ENCODE measurements around the gene GLYATL2.

The GLYATL2 gene

DNA sequence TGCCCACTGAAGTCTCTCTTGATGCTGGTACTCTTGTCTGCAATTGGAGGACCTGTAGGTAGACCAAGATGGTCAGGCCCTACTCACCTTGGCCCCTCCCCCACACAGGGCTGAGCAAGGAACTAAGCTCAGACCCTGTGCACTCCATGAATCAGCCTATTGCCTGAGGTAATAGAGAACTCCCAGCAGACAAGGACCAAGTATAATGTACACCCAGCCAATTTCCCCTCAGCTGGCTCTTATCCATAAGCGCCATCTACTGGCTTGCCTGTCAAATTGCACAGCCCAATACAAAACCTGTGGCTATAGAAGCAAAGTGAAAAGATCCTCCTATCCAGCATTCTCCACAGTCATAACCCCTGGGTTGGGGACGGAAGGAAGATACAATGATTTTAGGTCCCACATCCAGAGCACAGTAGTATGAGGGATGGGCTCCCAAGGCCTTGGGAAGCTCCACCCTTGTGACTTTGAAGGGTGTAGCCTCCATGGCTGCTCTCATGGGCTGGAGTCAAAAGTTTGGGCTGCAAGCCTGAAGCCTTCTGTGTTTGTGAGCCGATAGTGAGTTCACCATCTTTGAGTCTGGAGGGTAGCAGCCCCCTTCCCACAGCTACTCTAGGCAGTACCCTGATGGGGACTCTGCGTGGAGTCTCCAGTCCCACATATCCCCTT, 56.0 kb downstream of the GLYATL2 start:
- peak; percentile 71 for DNase-seq

DNA sequence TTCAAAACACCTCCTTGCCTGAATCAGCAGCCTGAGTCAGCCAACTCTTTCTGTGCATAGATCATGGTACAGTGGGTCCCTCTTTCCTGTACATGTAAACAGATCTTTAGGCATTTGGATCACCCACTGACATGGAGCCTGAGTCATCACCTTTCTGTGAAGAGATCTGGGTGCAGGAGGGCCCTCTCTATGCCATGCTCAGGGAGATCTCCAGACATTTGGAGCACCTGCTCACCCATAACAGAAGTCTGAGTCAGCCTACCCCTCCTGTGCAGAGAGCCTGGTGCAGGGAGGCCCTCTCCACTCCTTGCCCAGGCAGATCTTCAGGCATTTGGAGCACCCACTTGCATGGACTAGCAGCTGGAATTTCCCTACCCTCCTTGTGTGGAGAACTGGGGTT, 56.6 kb downstream of the GLYATL2 start:
- no peak for DNase-seq

DNA sequence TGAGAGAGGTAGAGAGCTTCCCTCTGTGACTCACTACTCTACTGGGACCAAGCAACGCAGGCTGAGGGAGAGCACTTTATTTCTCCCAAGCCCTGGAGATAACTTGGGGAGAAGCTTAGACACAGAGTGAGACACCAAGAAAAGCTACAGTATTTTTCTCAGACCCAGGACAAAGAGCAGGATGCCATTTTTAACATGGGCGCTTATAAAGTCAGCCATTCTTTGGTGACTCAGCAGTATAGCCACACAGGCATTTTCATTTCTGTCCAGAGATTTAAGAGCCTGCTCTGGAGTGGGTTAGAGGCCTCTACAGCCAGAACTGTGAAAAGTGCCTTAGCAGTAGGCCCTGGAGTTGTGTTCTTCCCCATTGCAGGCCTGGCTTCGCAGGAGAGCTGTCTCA, 57.8 kb downstream of the GLYATL2 start:
- no peak for DNase-seq

DNA sequence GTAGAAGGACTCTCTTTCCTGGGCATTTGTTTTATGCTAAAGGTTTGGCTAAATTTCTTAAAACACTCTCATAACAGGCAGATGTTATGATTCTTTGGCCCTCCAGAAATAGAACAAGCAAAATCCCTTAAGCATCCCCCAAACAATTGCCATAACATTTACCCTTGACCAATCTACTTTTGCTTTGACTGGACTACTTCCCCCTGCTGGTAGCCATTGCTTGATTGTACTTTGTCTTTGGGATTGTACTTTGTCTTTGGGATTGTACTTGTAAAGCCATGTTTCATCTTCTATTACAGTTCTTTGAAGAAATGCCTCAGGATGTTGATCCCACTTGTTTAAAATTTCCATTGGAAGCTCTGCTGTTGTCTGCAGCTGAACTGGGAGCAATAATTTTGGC, 59.5 kb downstream of the GLYATL2 start:
- no peak for DNase-seq
